ENCODE measurements around the gene EML5.
"Not testable (repeated sequence)": the region's sequence is repeated elsewhere in the genome, so short reads cannot be mapped to it uniquely, and the experiment has no call there.

The EML5 gene

GRCh38 chr14:88802596-88802995, 9.8 kb upstream of the EML5 start:
- no peak for DNase-seq

DNA sequence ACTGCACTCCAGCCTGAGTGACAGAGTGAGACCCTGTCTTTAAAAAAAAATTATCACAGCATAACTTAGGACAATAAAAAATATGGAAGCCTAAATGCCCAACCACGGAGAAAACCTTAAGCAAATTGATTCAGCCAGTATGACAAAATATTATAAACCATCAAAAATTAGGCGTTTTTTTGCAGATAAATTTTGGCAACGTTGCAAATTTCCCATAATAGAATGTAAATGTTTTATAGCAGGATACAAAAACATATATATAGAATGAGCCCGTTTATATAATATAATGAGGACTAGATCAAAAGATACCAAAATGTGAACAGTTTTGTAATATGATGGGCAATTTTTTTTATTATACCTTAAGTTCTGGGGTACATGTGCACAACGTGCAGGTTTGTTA, 6.8 kb upstream of the EML5 start:
- no peak for DNase-seq

- no peak for DNase-seq
Observed at GRCh38 chr14:88798156-88798555, 5.4 kb upstream of the EML5 start.

- DNase-seq: no peak
Observed at GRCh38 chr14:88793259-88793625, 489 bp upstream of the EML5 start.

DNA sequence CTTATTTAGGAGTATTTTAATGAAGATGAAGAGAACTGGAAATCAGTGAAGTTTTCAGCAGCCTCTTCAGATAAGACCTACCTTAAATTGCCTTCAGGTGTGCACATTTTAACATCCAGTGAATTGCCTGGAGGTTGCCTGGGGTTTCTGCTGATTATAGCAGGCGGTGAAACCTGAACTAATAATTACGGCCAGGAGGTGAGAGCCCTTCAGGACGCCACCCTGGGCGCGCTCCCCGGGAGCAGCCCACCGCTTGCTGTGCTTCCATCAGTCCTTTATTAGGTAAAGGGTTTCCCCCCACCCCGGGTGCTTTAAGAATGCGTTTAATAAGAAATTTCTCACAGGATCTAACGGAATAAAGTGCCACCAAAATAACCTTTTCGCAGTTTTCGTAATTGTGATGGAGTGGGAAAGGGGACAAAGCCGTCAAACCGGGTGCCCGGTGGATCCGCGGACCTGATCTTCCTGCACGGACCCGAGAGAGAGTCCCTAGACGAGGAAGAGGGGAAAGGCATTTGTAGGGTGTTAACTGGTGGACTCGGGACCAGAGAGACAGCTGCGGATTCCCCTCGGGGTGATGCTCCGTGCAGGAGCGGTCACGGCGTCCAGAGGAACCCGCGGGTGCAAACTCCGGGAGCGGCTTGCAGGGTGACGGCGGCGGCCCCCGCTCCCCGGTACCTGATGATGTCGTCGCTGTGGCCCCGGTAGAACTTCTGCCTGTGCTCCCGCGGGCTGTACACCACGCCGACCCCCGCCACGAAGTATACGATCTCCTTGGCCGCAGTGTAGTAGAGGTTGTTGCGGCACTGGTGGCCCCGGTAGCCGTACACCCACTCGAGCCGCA, 902 bp downstream of the EML5 start:
- no peak for DNase-seq

GRCh38 chr14:88791252-88791621, 1.5 kb downstream of the EML5 start:
- no peak for DNase-seq

DNA sequence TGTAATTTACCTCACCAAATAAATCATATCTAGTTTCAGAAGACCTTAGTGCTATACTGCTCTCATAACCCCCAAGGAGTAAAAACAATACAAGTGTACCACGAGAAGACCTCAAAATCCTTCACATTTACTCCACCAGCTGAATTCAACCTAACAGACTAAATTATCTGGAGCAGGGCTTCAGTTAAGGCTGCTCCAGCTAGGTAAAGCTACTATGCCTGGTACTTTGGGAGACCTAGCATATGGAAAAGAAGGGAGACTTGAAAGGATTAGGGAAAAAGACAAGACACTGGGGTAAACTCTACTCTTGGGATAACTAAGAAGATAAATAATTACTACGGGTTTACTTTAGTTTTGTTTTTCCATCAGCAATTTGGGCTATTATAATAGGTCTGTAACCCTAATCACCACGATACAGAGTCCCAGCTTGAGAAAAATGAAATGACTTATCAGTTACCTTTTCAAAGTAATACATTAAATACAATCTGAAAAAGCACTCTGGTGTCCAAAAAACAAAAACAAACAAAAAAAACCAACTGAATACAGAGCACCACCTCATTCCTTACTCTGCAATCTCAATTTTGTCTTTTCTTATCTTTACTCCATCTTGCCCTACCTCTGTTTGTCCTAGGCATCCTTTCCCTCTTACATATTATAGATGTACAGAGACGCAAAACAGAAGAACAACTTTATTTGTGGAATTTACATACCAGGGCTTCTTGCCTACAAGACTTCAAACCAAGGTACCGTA, 2.1 kb downstream of the EML5 start:
- no peak for DNase-seq

GRCh38 chr14:88789573-88789972, 3.2 kb downstream of the EML5 start:
- DNase-seq: not testable (repeated sequence)

DNA sequence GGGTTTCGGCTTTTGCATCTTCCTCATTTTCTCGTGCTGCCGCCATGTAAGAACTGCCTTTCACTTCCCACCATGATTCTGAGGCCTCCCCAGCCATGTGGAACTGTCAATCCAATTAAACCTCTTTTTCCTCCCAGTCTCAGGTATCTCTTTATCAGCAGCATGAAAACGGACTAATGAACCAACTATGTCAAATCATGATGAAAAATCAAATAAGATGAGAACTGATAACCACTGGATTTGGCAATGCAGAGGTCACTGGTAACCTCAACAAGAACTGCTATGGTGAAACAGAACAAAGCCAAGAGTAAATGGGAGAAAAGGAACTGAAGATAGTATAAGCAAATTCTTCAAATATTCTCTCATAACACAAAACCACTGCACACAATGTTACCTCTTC, 6.0 kb downstream of the EML5 start:
- DNase-seq: no peak

- DNase-seq: no peak
Observed at GRCh38 chr14:88785911-88786310, 6.8 kb downstream of the EML5 start.

- no peak for DNase-seq
Observed at GRCh38 chr14:88775532-88775931, 17.2 kb downstream of the EML5 start.

DNA sequence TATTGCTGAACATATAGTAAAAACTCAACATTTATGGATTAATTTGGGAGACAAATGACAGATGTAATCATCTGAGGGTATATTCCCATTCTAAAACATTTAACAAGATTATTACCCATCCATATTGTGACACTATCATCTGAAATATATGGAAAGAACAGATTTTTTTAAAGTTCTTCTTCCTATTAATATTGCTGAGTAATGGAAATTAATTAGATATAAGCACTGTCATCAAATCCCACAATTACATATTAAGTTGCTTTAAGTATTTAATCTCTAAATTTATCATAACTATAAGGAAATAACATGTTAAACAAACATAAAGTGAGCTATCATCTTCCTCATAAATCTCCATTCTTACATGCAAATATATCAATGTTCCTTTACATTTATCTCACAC, 22.0 kb downstream of the EML5 start:
- no peak for DNase-seq

DNA sequence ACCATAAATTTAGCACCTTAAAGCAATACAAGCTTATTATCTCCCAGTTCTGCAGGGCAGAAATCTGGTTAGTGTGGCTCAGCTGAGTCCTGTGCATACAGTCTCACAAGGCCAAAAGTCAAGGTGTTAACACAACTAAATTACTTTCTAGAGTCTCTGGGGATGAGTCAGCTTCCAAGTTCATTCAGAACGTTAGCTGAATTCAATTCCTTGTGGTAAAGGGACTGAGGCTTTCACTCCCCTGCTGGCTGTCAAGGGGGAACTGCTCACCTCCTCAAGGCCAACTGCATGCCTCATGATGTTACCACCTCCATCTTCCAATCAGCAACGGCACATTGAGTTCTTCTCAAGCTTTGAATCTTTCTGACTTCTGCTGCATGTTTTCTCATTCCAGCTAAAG, 27.6 kb downstream of the EML5 start:
- DNase-seq: no peak

DNA sequence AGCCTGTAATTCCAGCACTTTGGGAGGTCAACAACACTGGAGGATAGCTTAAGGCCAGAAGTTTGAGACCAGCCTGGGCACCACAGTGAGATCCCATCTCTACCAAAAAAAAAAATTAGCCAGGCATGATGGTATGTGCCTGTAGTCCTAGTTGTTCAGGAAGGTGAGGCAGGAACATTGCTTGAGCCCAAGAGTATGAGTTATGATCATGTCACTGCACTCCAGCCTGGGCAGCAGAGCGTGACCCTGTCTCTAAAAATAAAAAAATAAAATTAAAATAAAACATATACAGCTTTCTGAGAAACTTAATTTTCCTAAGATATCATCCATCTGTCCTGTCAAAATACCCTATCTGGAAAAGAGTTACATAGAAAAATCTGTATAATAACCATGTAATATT, 38.9 kb downstream of the EML5 start:
- no peak for DNase-seq

DNA sequence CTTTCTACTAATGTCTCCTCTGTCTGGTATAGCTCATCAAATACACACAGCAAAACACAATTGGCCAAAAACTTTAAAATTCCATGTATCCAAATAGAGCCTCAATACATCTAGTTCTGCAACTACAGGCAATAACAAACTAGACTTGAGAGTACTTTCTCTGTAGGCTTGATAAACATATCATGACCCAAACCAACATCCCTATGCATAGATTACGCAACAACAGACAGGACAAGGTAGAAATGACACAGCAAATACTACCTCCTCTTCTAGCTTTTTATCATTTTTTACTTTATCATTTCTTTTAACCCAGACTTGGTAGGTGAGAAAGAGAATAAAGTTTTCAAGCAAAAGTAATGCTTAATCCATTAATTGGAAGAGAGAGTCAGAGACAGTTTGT, 41.8 kb downstream of the EML5 start:
- no peak for DNase-seq

- DNase-seq: no peak
Observed at GRCh38 chr14:88750413-88750812, 42.3 kb downstream of the EML5 start.

DNA sequence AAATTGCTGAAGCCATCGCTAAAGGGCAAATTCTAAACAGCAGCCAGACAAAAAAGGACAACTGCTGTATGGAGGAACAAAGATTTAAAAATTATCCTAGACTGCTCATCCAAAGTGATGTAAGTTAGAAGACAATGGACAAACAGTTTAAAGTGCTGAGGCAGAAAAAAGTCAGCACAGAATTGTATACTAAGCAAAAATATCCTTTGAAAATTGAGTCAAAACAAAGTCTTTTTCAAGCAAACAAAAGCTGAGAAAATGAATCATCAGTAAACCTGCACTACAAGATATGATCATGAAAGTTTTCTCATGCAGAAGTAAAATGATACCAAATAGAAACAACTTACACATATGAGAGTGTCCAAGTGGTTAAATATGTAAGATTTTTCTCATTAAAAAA, 43.6 kb downstream of the EML5 start:
- DNase-seq: no peak

DNA sequence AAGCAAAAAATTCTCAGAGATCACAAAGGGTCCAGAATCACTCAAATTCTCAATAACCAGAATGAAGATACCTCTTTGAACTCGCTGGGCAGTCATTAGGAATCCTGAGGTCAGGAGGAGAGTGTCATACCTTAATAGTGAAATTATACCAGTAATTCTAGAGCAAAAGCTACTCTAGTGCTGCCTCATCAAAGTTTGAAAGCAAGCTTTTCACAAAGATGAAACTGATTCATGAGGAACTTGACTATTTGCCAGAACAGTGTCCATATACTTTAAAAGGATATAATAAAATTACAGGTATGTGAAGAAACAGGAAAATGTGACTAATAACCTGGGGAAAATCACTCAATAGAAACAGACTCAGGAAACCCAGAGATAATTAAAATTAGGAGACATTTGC, 44.5 kb downstream of the EML5 start:
- no peak for DNase-seq

- no peak for DNase-seq
Observed at GRCh38 chr14:88746052-88746451, 46.7 kb downstream of the EML5 start.

DNA sequence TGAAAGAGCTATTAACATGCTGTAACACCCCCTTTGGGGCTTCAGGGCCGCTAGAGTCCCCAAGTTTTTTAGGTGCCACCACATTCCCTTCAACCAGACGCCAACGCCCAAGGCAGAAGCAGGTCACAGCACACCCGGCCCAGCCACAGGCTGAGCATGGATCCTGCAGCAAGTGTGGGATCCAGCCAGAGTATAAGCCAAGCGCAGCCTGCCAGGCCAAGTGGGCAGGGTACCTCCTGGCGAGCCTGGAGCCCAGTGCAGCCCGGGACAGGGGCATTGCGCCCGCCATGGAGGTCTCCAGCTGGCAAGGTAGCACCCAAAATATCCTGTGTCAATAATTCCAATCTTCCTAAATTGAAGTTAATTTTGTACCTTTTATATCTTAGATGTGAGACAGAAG, 55.5 kb downstream of the EML5 start:
- DNase-seq: no peak

- DNase-seq: no peak
Observed at GRCh38 chr14:88733121-88733520, 59.6 kb downstream of the EML5 start.

- DNase-seq: no peak
Observed at GRCh38 chr14:88729159-88729558, 63.6 kb downstream of the EML5 start.

GRCh38 chr14:88727057-88727456, 65.7 kb downstream of the EML5 start:
- DNase-seq: no peak

- no peak for DNase-seq
Observed at GRCh38 chr14:88710709-88711108, 82.0 kb downstream of the EML5 start.

All from fibroblast of skin of back (primary cell).